ENCODE measurements around the gene ZBTB44. TPM values are rescaled to one million over a fixed set of nuclear protein-coding genes. Genes with fewer than 3 reads are reported as not detected.

ZBTB44 gene
- total RNA-seq, 2 donors from 2014 or later = 66.1 to 69.2 TPM

DNA sequence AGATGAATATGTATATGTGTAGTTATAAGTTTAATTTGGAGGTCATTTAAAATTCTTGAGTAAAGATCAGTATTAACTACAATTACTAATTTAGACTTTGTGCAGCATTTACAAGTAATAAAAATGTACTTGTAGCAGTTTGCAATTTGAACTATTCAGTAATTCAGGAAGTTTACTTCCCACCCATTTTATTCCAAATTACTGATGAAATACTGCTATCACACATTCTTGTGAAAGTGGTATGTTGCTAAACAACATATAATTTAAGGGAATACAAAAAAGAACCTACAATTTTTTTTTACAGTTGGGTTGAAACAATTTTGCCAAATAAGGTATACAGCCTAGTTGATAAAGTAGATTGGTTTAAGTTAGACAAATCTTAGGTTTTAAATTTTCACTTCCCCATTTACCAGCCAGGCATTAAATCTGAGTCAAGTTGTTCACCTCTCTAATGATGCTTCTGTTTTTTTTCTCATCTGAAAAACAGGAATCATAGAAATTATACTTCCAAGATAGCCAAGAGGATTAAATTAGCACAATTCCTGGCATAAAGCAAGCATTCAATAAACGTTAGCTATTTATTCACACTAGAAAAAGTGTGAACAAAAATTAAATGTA lies 45.3 kb downstream of the ZBTB44 start:
- Mint-ChIP-seq H3K9me3 (no peaks in the 10 kb centered on the region), H3K27me3 (ENCODE audit: insufficient read depth) (no peaks in the 10 kb centered on the region), H3K4me1 (no peaks in the 10 kb centered on the region), H3K4me3 (no peak overlapping the region), H3K36me3 (ENCODE audit: low read depth) (peaks cover 29% of the 10 kb centered on the region), H3K27ac (no peak overlapping the region)
- no peaks in the 10 kb centered on the region for H3K27me3 ChIP-seq (ENCODE audit: control insufficient read depth, insufficient read depth, low read length, poor library complexity, severe bottlenecking)
- WGBS, 2 experiments (ENCODE audit: insufficient coverage in 1 of 2, insufficient read length in 1 of 2) = no CpG with 5 or more reads among the region's 1 CpG
- no peak overlapping the region for H3K9ac ChIP-seq (ENCODE audit: extremely low read depth, low read length, poor library complexity, severe bottlenecking)
- no peaks in the 10 kb centered on the region for H3K4me1 ChIP-seq (ENCODE audit: control insufficient read depth, insufficient read depth, low read length)
- no peaks in the 10 kb centered on the region for H3K9me3 ChIP-seq (ENCODE audit: control insufficient read depth, low read length)
- no peak overlapping the region for H3K27ac ChIP-seq (ENCODE audit: low read depth, low read length)
- no peak overlapping the region for H3K4me3 ChIP-seq (ENCODE audit: low read length)
- peaks cover 22% of the 10 kb centered on the region for H3K36me3 ChIP-seq (ENCODE audit: control insufficient read depth, insufficient read depth, low read length)
- no peak for DNase-seq
- TF ChIP-seq, protein P1, sequence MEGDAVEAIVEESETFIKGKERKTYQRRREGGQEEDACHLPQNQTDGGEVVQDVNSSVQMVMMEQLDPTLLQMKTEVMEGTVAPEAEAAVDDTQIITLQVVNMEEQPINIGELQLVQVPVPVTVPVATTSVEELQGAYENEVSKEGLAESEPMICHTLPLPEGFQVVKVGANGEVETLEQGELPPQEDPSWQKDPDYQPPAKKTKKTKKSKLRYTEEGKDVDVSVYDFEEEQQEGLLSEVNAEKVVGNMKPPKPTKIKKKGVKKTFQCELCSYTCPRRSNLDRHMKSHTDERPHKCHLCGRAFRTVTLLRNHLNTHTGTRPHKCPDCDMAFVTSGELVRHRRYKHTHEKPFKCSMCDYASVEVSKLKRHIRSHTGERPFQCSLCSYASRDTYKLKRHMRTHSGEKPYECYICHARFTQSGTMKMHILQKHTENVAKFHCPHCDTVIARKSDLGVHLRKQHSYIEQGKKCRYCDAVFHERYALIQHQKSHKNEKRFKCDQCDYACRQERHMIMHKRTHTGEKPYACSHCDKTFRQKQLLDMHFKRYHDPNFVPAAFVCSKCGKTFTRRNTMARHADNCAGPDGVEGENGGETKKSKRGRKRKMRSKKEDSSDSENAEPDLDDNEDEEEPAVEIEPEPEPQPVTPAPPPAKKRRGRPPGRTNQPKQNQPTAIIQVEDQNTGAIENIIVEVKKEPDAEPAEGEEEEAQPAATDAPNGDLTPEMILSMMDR (conservative IDR thresholded peaks at IDR 0.05) = no peak

DNA sequence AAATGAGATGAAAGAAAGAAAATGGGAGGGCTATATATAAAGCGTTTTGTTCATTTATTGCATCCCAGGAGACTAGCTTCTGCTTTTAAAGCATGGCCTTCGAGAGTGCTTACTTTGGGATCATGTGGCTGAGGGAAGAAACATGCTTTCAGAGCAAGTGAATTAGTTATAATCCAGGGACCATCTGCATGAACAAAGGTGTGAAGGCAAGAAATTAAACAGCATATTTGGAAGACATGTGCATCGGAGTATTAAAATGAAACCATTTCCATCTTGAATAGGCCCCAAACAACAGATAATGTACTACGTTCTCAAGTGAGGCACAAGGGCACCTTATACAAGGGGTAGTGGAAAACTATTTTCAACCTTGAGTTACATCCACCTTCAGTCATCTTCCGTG lies 51.4 kb downstream of the ZBTB44 start:
- peak overlapping the region; percentile 20 for H3K27ac Mint-ChIP-seq
- no peaks in the 10 kb centered on the region for H3K27me3 Mint-ChIP-seq (ENCODE audit: insufficient read depth)
- Histone ChIP-seq H3K27ac (ENCODE audit: low read depth, low read length) (no peak overlapping the region), H3K9ac (ENCODE audit: extremely low read depth, low read length, poor library complexity, severe bottlenecking) (no peak overlapping the region), H3K9me3 (ENCODE audit: control insufficient read depth, low read length) (peaks cover 8% of the 10 kb centered on the region), H3K4me1 (ENCODE audit: control insufficient read depth, insufficient read depth, low read length) (no peaks in the 10 kb centered on the region), H3K27me3 (ENCODE audit: control insufficient read depth, insufficient read depth, low read length, poor library complexity, severe bottlenecking) (no peaks in the 10 kb centered on the region), H3K36me3 (ENCODE audit: control insufficient read depth, insufficient read depth, low read length) (peaks cover 50% of the 10 kb centered on the region), H3K4me3 (ENCODE audit: low read length) (no peak overlapping the region)
- no peak overlapping the region for H3K4me3 Mint-ChIP-seq
- no peaks in the 10 kb centered on the region for H3K4me1 Mint-ChIP-seq
- WGBS, 2 experiments (ENCODE audit: insufficient coverage in 1 of 2, insufficient read length in 1 of 2) = 92 to 93% methylated on average over 5 of the region's 5 CpGs
- DNase-seq = no peak
- H3K36me3 Mint-ChIP-seq (ENCODE audit: low read depth) = peaks cover 46% of the 10 kb centered on the region
- TF ChIP-seq, protein P1 (conservative IDR thresholded peaks at IDR 0.05) = no peak
- peaks cover 10% of the 10 kb centered on the region for H3K9me3 Mint-ChIP-seq

DNA sequence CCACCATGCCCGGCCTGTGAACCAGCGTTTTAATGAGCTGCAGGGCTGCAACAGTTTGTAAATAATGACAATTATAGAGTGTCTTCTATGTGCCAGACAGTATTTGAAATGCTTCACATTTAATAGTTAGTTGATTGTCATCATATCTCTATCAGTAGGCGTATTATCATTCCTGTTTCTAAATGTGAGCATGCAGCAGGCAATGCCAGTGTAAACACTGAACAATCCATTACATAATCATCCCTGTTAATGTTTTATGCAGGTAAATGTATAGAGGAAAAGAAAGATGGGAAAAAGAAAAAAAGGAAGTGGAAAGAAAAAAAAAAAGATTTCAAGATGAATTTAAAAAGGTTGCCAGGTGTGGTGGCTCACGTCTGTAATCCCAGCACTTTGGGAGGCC lies 52.3 kb downstream of the ZBTB44 start:
- H3K4me3 ChIP-seq (ENCODE audit: low read length) = no peak overlapping the region
- H3K36me3 ChIP-seq (ENCODE audit: control insufficient read depth, insufficient read depth, low read length) = peaks cover 53% of the 10 kb centered on the region
- no peak overlapping the region for H3K27ac Mint-ChIP-seq
- DNase-seq = no peak
- H3K27ac ChIP-seq (ENCODE audit: low read depth, low read length) = no peak overlapping the region
- no peaks in the 10 kb centered on the region for H3K27me3 Mint-ChIP-seq (ENCODE audit: insufficient read depth)
- H3K36me3 Mint-ChIP-seq (ENCODE audit: low read depth) = peaks cover 48% of the 10 kb centered on the region
- peaks cover 16% of the 10 kb centered on the region for H3K9me3 ChIP-seq (ENCODE audit: control insufficient read depth, low read length)
- H3K9ac ChIP-seq (ENCODE audit: extremely low read depth, low read length, poor library complexity, severe bottlenecking) = no peak overlapping the region
- 76 to 93% methylated on average over 3 to 4 of the region's 4 CpGs for WGBS, 2 experiments (ENCODE audit: insufficient coverage in 1 of 2, insufficient read length in 1 of 2)
- no peaks in the 10 kb centered on the region for H3K4me1 ChIP-seq (ENCODE audit: control insufficient read depth, insufficient read depth, low read length)
- no peaks in the 10 kb centered on the region for H3K27me3 ChIP-seq (ENCODE audit: control insufficient read depth, insufficient read depth, low read length, poor library complexity, severe bottlenecking)
- TF ChIP-seq, protein P1 (conservative IDR thresholded peaks at IDR 0.05) = no peak
- no peaks in the 10 kb centered on the region for H3K4me1 Mint-ChIP-seq
- H3K9me3 Mint-ChIP-seq = peaks cover 13% of the 10 kb centered on the region
- no peak overlapping the region for H3K4me3 Mint-ChIP-seq
